Frontal cortex (tissue), 4 donors: ENCODE results near the gene CCDC116. TPM values are rescaled to one million over a fixed set of nuclear protein-coding genes. Genes with fewer than 3 reads are reported as not detected.
"Not testable (repeated sequence)": the region's sequence is repeated elsewhere in the genome, so short reads cannot be mapped to it uniquely, and the experiment has no call there.

Experiments used
- DNase-seq, 2 donors: peaks; one replicate each; pipeline ENCODE4 v3.0.0; 2012; ENCODE audit warnings: low spot score in 2 of 2
- FAIRE-seq: peaks from 2 replicates; lab custom pipeline; 2012; peaks lifted over from hg19 to GRCh38; lab: Jason Lieb, UNC
- small RNA-seq: library from RNA; depleted of rRNA; stranded (forward); fragments of <200 nt; gene quantifications from one replicate; pipeline ENCODE3, GENCODE V24; 2014
- total RNA-seq: library from RNA; depleted of rRNA; stranded (reverse); fragments of >200 nt; gene quantifications from one replicate; pipeline ENCODE4 v1.2.3, GENCODE V29; 2014
- donor health status: control.
- donor health status: control.
- donor health status: control.

Gene CCDC116
- total RNA-seq, 1 donor from 2014 or later = not detected

- FAIRE-seq (no peak), DNase-seq (no peak)
Measured at GRCh38 chr22:21677606-21678443, 45.3 kb downstream of the CCDC116 start.

DNA sequence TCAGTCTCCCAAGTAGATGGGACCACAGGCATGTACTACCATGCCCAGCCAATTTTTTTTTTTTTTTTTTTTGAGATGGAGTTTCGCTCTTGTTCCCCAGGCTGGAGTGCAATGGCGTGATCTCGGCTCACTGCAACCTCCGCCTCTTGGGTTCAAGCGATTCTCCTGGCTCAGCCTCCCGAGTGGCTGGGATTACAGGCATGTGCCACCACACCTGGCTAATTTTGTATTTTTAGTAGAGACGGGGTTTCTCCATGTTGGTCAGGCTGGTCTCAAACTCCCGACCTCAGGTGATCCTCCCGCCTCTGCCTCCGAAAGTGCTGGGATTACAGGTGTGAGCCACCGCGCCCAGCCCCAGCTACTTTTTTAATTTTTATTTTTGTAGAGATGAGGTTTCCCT, 46.3 kb downstream of the CCDC116 start:
- not testable (repeated sequence) for DNase-seq, FAIRE-seq

- FAIRE-seq = no peak
Measured at GRCh38 chr22:21679383-21679782, 46.8 kb downstream of the CCDC116 start.

GRCh38 chr22:21680830-21681565, 48.4 kb downstream of the CCDC116 start:
- DNase-seq = no peak
- FAIRE-seq = no peak

More at GRCh38 chr22:21679383-21679782, 46.8 kb downstream of the CCDC116 start:
- DNase-seq = no peak

GRCh38 chr22:21681566-21682370, 49.2 kb downstream of the CCDC116 start:
- DNase-seq = no peak
- FAIRE-seq = no peak

DNA sequence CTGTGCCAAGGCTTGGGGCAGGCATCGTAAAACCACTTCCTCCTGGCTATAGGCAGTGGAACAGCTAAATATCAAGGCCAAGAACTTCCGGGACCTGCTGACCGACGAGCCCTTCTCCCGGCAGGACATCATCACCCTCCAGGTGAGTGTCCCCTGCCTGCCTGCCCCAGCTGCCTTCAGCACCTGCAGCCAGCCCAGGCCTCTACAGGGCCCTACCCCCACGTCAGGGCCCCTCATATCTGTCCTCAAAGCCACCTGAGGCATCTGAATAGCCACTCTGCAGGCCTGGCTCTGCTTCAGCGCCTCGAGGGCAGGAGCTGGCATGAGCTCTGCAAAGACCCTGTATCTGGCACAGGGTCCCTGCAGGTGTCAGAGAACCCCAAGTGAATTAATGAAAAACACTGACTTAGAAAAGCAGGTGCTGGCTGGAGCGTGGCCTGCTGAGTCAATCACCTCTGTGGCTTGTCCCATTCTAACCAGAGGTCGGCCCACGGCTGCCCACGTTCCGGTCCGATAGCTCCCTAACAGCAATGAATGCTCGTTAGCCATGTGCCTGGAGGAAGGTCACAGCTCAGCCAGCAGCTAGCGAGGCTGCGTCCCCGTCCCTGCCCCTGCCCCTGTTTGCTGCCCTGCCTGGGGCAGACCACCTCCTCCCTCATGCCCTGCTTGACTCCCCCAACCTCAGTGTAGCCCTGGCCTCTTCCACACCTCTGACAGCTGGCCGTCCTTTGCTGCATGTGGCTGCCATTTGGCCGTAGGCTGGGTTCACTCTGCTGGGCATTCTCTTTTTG, 50.0 kb downstream of the CCDC116 start:
- FAIRE-seq (no peak), DNase-seq (no peak)

DNA sequence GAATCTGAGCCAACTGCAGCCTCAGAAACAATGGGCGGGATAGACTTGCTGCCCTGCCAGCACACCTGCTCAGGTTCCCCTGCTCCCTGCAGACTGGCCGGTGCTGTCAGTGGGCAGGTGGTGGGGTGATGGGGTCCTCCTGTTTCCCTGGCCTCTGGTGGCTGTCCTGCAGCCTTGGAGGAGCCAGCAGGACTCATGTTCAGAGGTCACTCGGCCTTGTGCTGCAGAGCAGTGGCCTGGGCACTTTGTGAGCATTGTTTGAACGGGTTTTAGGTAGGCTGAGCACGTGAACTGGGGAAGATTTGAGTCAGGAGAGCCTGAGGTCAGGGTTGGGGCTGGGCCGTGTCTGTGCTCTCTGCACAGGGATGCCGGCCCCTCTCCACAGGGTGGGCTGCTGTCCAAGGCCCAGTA, 50.8 kb downstream of the CCDC116 start:
- no peak for DNase-seq
- no peak for FAIRE-seq

GRCh38 chr22:21684492-21685163, 52.1 kb downstream of the CCDC116 start:
- FAIRE-seq = no peak

GRCh38 chr22:21685164-21685513, 52.6 kb downstream of the CCDC116 start:
- no peak for FAIRE-seq

More at GRCh38 chr22:21684492-21685163, 52.1 kb downstream of the CCDC116 start:
- no peak for DNase-seq

DNA sequence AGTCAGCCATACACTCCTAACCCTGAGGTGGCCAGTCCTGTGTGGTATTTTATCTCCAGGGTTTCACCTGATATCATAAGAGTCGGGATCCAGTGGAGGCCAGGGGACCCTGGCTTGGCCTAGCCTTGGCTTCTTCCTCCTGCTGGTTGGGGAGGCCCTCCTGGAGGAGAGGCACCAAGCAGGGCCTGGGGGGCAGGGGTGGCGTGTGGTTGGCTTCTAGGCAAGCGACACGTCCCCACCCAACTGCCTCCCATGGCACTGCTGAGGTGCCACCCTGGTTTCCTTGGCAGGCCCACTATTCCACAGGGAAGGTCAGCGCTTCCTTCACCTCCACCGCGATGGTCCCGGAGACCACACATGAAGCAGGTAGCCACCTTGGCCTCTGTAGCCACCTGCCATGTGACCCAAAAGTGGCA, 53.6 kb downstream of the CCDC116 start:
- FAIRE-seq (no peak), DNase-seq (no peak)

More at GRCh38 chr22:21685164-21685513, 52.6 kb downstream of the CCDC116 start:
- DNase-seq = no peak

Small RNA genes lying within 50 kb of the gene (small RNA-seq; reads per million reads assigned to genes)
- gene MIR301B = 8.8 reads per million, percentile 95 among the genes with 10 or more reads in this experiment

Other genes with a start within 250 kb of the CCDC116 start
- 0.82 TPM for gene RIMBP3B, start 249.0 kb upstream of the CCDC116 start, total RNA-seq
- gene HIC2, start 215.4 kb upstream of the CCDC116 start, total RNA-seq = 6.1 TPM
- gene TMEM191C, start 165.4 kb upstream of the CCDC116 start, total RNA-seq = 2.4 TPM
- 0.82 TPM for gene RIMBP3C, start 81.3 kb upstream of the CCDC116 start, total RNA-seq
- 27.3 TPM for gene UBE2L3, start 65.0 kb upstream of the CCDC116 start, total RNA-seq
- gene YDJC, start 2.7 kb upstream of the CCDC116 start, total RNA-seq = 7.7 TPM
- 2.9 TPM for gene SDF2L1, start 9.5 kb downstream of the CCDC116 start, total RNA-seq
- gene PPIL2, start 33.3 kb downstream of the CCDC116 start, total RNA-seq = 20.4 TPM
- 104 TPM for gene YPEL1, start 103.0 kb downstream of the CCDC116 start, total RNA-seq
- 74.2 TPM for gene MAPK1, start 234.9 kb downstream of the CCDC116 start, total RNA-seq